ENCODE measurements around the gene YARS1. TPM values are rescaled to one million over a fixed set of nuclear protein-coding genes. Genes with fewer than 3 reads are reported as not detected.
"Not testable (repeated sequence)": the region's sequence is repeated elsewhere in the genome, so short reads cannot be mapped to it uniquely, and the experiment has no call there.

YARS1 gene
- total RNA-seq, 1 experiment from 2014 or later: 146 TPM

DNA sequence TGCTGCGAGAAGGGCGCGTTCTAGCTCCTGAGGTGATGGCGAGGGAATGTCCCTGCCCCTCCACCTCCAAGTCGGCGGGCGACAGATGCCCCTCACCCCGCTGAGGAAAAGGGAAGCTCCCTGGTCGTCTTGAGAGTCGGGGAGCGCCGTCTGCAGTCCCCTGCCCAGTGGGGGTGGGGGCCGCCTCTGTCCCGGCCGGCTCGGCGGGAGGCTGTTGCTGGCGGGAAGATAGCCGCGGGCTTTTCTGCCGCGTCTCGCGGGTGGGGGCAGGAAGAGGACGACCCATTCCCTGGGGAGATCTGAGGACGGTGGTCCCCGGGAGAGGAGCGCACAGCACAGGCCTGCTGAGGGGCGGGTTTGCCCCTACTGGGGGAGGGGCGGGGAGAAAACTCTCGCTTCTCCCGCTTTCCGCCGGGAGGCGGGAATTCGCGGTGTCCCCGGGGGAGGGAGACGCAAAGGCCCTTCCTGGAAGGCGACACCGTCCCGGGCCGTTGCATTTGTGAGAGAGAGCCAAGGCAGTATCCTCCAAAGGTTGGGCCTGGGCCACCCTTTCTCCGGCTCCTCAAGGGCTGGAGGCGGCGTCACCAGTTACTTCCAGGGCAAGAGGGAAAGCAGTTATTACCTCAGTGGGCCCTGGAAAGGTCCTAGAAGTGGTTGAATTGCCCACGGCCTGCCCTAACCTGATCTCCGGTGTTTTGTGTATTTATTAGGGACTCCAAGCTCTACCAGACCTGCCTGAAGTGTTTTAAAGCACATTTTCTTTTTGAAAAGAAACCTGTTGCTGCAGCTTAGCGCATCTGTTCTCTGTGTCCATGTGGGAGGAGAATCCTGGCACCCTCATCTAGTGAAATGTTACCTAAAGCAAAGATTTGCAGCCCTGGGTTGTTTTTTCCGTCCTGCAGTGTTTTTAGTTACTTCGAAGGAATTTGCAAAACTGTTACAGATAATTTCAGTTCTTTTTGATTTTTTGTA lies 943 bp upstream of the YARS1 start:
- DNase-seq (ENCODE audit: low read depth): peak; percentile 76

DNA sequence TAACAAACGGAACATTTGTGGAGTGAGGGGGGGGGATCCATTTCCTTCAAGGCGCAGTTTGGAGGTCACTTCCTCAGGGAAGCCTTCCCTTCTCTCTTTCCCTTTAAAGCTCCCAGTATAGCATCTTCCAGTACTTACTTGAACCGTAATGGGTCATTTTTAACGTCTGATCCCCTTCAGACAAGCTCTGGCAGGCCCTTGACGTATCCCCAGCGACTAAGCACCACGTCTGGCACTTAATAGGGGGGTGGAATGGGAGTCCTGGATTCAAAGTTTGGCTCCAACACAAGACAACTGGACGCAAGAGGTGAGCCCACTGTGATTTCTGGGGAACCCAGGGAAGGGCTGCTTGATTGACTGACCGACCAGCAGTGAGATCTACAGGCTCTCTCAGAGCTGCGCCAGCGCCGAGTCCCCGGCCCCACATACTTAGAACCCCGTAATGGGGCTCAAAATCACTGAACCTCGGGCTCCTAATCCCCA lies 441 bp downstream of the YARS1 start:
- DNase-seq (ENCODE audit: low read depth): peak; percentile 35

DNA sequence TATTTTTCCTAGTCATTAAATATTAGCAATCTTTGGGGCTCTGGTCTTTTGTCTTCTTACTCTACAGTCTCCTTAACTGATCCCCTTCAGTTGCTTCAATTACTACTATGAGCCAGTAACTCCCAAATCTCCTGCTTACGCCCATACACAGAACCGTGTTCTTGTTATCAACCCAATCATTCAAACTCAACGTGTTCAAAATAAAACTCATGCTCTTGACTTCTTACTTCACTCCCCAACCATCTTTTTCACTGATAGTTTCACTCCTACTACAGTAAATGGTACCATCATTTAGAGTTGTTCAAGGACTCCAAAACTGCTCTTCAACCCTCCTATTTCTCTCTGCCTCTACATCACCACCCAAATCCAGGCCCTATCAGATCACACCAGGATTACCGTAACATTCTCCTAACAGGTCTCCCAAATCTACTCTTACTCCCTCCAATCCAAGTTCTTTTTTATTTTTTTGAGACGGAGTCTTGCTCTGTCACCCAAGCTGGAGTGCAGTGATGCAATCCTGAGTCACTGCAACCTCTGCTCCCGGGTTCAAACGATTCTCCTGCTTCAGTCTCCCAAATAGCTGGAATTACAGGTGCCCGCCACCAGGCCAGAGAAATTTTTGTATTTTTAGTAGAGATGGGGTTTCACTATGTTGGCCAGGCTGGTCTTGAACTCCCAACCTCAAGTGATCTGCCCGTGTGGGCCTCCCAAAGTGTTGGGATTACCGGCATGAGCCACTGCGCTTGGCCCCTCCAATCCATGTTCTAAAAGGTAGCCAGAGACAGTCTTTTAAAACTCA lies 3.0 kb downstream of the YARS1 start:
- DNase-seq (ENCODE audit: low read depth): peak; percentile 72

DNA sequence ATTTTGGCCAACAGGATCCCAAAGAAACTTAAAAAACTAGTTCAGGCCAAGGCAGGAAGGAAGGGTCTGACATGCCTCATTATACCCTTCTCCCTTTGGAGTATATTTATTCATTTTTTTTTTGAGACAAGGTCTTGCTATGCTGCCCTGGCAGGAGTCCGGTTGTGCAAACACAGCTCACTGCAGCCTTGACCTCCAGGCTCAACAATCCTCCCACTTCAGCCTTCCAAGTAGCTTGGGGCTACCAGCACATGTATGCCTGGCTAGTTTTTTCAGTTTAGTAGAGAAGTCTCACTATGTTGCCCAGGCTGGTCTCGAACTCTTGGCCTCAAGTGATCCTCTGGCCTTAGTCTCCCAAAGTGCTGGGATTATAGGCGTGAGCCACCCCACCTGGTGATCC lies 5.2 kb downstream of the YARS1 start:
- no peak for DNase-seq (ENCODE audit: low read depth)

DNA sequence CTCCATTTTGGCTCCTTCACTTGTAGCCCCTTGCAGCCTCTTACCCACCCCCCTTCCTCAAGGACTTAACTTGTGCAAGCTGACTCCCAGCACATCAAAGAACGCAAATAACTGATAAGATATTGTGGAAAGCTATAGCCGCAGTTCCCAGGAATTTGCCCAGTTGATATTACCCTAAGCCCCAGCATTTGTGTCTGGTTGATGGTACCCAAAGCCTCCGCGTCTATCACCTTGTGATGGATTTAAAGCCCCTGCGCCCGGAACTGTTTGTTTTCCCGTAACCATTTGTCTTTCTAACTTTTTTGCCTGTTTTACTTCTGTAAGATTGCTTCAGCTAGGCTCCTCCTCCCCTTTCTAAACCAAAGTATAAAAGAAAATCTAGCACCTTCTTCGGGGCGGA lies 5.9 kb downstream of the YARS1 start:
- DNase-seq (ENCODE audit: low read depth): no peak

DNA sequence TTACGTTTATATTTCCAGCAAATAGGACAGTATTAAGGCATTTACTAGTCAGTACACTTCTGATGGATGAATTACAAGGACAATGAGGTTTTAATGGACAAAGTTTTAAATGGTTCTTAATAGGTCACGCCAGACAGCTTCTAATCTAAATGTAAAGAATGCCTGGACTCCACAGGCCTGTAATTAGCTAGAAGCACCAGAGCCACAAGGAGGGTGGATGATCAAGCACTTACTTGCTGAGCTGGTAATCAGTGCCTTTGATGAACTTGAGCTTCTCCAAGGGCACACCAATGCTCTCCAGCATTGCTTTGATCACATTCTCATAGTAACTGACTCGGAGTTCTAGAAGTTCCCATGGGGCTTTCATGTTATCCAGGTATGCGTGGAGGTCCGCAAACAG lies 6.8 kb downstream of the YARS1 start:
- no peak for DNase-seq (ENCODE audit: low read depth)

DNA sequence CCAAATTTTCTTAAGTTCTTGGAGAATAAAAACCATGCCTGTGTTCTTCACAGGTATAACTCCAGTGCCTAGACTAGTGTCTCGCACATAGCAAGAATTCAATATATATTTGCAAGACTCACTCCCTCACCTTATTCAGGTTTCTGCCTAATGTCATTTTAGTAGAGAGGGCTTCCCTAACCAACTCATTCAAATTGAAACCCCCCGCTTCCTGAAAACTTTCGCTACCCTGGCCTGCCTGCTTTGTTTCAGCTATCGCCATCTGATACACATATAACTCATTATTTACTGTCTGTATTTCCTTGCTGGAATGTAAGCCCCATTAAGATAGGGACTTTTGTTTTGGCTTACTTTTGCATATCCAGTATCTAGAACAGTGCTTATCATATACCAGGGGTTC lies 8.6 kb downstream of the YARS1 start:
- no peak for DNase-seq (ENCODE audit: low read depth)

DNA sequence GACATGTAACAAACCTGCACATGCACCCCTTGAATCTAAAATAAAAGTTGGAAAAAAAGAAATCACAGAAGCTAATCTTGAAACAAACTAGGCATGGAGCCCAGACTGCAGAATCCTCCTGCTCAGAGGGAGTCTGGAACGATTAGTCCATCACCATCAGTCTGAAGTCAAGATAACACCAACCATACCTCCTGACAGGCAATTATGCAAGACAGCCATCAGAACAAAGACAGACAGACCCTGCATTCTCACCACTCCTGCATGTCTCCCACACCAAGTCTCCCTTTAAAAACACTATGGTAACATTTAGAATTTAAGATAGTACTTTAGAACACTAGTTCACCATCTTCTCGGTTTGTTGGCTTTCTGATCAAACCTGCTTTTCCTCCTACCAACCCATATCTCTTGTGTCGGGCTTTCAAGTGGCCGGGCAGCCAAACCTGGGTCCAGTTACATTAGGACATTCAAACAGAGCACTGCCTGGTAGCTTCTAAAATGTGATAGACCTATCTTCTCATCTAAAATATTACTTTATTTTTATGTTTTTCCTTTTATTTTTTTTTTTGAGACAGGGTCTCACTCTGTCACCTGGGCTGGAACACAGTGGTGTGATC lies 10.1 kb downstream of the YARS1 start:
- DNase-seq (ENCODE audit: low read depth): no peak

DNA sequence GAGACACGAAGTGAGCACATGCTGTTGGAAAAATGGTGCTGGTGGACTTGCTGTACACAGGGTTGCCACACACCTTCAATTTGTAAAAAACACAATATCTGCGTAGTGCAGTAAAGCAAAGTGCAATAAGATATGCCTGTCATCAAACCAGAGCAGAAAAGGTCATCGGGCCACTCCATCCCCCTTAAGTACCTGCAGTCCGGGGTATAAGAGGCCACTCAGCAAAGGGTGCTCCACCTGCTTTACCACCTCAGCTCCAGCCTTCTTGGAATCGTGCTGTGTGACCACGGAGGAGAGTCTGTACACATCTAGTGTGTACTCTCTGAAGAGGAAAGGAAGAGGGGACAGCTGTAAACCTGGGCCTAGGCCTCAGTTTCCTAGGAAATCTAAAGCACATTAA lies 10.9 kb downstream of the YARS1 start:
- no peak for DNase-seq (ENCODE audit: low read depth)

DNA sequence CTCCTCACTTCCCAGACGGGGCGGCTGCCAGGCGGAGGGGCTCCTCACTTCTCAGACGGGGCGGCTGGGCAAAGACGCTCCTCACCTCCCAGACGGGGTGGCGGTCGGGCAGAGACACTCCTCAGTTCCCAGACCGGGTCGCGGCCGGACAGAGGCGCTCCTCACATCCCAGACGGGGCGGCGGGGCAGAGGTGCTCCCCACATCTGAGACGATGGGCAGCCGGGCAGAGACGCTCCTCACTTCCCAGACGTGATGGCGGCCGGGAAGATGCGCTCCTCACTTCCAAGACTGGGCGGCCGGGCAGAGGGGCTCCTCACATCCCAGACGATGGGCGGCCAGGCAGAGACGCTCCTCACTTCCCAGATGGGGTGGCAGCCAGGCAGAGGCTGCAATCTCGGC lies 12.7 kb downstream of the YARS1 start:
- not testable (repeated sequence) for DNase-seq (ENCODE audit: low read depth)

DNA sequence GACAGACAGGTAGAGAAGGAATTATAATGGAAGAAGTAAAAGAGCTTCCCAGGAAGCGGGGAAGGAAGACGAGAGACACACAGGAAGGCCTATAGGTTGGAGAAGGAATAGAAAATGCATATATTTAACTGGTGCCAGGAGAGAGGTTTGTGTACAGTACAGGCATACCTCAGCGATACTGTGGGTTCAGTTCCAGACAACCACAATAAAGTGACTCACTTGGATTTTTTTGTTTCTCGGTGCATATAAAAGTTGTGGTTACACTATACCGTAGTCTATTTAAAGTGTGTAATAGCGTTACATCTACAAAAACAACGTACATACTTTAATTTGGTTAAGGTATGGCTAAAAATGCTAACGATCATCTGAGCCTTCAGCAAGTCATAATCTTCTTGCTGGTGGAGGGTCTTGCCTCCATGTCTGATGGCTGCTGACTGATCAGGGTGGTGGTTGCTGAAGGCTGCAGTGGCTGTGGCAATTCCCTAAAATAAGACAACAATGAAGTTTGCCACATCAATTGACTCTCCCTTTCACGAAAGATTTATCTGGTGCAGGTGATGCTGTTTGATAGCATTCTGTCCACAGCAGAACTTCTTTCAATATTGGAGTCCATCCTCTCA lies 16.0 kb downstream of the YARS1 start:
- DNase-seq (ENCODE audit: low read depth): peak; percentile 81

DNA sequence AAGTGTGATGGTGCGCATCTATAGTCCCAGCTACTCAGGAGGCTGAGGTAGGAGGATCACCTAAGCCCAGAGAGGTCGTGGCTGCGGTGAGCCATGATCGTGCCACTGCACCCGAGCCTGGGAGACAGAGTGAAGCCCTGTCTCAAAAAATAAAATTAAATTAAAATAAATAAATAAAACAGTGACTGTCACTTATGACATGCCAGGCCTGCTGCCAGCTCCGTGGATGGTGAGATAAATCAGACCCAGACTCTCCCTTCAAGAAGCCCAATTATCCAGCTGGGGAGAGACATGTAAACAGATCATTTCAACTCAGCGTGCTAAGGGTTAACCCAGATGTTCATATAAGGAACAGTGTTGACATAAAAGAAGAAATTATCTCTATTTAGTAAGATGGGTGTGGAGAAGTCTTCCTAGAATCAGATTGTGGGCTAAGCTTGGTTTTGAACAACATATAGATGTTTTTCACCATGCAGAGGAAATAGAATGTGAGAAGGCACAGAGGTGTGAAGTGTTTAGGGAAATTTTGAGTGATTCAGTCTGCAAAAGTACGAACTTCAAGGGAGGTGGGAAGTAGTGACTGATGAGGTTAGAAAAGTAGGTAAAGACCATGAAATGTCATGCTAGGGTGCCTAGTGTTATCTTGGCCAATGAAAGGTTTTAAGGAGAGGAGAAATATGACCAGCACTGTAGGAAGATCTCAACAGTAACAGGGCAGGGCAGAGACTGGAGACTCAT lies 18.3 kb downstream of the YARS1 start:
- peak; percentile 51 for DNase-seq (ENCODE audit: low read depth)

DNA sequence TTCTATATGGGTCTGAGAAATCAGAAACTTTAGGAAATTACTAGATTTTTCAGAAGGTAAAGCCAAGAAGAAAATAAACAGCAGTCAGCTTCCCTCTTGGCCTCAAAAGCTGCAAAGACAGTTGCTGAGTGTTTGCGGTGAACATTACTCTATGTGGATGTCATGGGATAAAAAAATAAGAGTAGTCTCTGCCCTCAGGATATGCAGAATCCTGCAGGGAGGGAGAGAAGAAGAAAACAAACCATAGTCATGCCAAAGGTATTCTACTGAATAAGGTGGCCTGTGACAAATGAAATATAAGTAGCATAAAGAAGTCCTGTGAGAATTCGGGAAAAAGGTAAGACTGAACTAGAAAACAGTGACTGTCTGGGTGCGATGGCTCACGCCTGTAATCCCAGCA lies 19.0 kb downstream of the YARS1 start:
- peak; percentile 75 for DNase-seq (ENCODE audit: low read depth)

DNA sequence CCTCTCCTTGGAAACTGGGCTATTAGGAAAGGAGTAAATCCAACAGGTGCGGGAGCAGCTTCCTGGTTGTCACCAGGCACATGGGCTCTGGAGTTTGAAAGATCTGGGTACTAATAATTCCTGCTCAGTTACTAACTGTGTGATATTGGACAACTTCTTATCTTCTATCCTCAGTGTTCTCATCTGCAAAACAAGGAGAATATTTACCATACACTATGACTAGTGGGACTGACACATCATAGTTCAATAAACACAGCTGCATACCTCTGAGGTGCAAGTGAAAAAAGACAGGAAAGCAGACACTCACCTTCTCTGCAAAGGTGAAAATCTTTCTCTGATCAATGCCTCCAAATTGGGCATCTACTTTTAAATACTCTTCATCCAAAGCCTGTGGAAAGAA lies 19.7 kb downstream of the YARS1 start:
- no peak for DNase-seq (ENCODE audit: low read depth)

DNA sequence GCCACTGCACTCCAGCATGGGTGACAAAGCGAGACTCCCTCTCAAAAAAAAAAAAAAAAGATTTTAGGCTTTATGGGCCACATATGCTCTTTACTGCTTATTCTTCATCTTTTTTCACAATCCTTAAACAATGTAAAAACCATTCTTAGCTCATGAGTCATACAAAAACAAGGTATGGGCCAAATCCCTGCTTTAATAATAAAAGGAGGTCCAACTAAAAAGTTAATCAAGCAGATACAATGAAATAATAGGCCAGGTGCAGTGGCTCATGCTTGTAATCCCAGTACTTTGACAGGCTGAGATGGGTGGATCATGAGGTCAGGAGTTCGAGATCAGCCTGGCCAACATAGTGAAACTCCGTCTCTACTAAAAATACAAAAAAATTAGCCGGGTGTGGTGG lies 21.4 kb downstream of the YARS1 start:
- not testable (repeated sequence) for DNase-seq (ENCODE audit: low read depth)

DNA sequence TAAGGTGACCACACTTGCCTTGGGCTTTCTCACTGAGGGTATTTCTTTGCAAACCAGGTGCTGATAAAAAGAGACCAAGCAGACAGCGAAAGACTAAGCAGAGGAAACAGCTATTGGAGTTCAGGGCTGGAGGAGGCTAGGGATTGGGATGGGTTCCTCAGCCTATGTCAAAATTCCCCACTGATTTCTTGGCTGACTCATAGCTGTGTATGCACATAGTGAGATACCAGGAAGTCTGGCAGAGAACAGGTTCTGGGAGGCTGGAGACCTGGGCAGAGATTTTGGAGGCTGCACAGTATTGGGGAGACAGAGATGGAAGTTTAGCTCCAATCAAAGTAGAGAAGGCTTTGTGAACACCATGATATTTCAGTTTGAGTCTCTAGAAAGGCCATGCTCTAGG lies 25.3 kb downstream of the YARS1 start:
- peak; percentile 54 for DNase-seq (ENCODE audit: low read depth)

DNA sequence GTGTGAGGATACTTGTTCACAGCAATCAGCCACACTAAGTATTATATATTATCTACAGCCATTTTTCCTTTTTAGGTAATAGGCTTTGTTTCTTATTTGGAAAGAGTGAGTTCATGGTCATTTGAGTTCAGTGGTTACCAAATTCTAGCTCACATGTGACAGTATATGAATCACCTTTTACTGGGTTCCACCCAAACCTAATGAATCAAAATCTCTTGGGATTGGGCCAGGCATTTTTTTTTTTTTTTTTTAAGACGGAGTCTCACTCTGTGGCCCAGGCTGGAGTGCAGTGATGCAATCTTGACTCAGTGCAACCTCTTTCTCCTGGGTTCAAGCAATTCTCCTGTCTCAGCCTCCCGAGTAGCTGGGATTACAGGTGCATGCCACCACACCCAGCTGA lies 27.8 kb downstream of the YARS1 start:
- peak; percentile 68 for DNase-seq (ENCODE audit: low read depth)

DNA sequence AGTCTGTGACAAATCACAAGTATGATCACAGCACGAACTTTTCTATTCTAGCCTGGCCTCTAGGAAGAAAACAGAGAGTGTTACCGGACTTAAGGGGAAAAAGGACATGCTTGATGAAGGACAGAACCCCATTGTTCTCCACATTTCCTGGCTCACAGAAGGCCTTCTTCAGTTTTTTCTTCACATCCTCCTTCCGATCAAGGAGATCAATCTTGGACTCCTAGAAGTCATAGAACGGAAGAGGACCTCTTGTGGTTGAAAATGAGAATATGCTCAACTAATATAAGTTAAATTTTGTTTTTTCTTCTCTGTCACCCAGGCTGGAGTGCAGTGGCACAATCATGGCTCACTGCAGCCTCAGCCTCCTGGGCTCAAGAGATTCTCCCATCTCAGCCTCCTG lies 30.3 kb downstream of the YARS1 start:
- DNase-seq (ENCODE audit: low read depth): no peak

DNA sequence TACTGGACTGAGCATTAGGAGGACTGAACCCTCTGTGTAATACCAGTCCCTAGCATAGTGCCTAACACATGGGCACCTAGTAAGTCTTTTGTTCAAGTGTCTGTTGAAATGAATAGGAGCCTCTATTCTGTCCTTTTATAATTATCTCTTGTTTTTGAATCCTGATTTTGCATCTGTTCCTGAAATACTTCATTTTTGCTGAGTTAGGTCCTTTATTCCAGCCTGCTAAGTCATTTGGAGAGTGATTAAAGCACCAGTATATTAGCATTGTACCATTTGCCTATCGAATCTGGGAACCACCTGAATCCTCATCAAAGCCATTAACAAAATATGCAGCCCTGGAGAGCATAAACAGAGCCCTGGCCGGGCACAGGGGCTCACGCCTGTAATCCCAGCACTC lies 32.3 kb downstream of the YARS1 start:
- DNase-seq (ENCODE audit: low read depth): no peak

DNA sequence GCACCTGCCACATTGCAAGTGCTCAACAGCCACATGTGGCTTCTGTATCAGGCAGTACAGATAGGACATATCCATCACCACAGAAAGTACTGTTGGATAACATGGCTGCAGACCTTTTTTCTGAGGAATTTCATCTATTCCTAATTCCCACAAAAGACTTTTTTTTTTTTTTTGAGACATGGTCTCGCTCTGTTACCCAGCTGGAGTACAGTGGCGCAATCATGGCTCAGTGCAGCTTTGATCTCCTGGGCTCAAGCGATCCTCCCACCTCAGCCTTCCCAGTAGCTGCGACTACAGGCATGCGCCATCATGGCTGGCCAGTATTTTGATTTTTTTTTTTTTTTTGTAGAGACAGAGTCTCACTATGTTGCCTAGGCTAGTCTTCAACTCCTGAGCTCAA lies 33.3 kb downstream of the YARS1 start:
- DNase-seq (ENCODE audit: low read depth): no peak

DNA sequence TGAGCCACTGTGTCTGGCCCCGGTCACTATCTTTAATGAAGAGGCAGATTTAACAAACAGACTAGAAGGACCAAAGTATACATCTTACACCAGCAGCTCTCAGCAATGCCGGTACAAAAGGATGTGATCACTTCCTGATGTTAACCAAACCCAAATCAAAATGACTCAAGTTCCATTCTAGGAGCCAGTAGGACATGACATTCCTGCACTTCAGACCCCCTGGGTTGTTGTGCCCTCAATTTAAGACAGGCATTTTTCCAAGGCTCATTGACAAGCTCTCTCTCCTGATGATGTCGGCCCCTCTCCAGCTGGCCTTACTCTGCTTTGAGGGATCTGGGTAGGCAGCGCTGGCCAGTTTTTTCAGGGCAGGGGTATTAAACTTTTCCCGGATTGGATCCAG lies 35.1 kb downstream of the YARS1 start:
- DNase-seq (ENCODE audit: low read depth): peak; percentile 84

Data from Daoy (cell line).